GM21528 (cell line): ENCODE measurements around the gene CLEC4E.
"Not testable (repeated sequence)": the region's sequence is repeated elsewhere in the genome, so short reads cannot be mapped to it uniquely, and the experiment has no call there.

Experiments used
- ATAC-seq: cut with Tn5 transposase; IDR thresholded peaks from one replicate; pipeline ENCODE4 v1.9.1; 2021; ENCODE audit warnings: mild to moderate bottlenecking, moderate library complexity; ENCODE audit not compliant: unreplicated experiment, low FRiP score

Gene CLEC4E, protein sequence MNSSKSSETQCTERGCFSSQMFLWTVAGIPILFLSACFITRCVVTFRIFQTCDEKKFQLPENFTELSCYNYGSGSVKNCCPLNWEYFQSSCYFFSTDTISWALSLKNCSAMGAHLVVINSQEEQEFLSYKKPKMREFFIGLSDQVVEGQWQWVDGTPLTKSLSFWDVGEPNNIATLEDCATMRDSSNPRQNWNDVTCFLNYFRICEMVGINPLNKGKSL

DNA sequence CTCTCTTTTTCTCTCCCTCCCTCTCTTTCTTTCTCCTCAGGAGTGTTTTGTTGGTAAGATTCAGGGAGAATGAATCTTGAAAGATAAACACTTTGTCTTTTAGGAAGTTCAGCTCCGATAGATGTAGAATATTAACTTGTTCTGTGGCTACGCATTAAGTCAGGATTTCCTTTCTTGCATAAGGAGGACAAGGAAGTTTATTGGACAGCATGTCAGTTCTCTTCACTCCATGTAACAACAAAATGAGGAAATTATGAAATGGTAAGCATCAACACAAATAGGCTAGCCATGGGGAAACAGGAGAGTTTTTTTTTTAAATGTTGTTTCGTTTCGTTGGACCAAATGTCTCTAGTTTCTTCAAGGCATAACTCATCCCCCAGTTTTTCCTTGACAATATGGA lies at the start of gene CLEC4E:
Gene CLEC4E (minus strand): TSS at position 75 of the 400 bp plus-strand sequence. CDS start 108 bp downstream, outside the sequence.
- not testable (repeated sequence) for ATAC-seq

GRCh38 chr12:8589679-8590078 lies 49.0 kb upstream of the CLEC4E start:
- ATAC-seq = no peak

DNA sequence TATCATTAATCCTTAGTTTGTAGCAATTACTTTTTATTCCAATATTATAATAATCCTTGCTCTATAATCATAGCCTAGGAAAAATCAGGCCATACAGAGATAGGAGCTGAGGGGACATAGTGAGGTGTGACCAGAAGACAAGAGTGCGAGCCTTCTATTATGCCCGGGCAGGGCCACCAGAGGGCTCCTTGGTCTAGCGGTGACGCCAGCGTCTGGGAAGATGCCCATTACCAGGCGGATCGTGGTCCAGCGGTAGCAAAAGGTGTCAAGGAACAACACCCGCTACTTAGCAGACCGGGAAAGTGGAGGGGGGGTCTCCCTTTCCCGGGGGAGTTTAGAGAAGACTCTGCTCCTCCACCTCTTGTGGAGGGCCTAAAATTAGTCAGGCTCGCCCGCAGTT lies 43.8 kb upstream of the CLEC4E start:
- not testable (repeated sequence) for ATAC-seq

GRCh38 chr12:8584004-8584403 lies 43.3 kb upstream of the CLEC4E start:
- ATAC-seq = no peak

GRCh38 chr12:8581098-8581784 lies 40.5 kb upstream of the CLEC4E start:
- no peak for ATAC-seq

DNA sequence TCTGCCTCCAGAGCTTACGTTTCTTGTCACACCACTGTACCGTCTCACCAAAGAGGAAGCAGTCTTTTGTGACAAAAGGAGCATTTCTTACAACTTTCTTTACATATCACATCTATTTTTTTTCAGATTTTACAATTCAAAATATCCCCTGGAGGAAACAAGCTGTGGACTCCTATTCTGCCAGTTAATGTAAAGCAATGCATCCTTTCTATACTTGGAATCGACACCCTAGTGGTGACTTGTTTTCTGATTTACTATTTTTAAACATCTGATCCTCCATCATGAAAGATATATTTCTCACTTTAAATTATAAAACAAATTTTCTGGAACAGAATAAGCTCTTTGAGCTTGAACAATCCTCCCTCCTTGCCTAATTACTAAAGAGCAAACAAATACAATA lies 37.2 kb upstream of the CLEC4E start:
- ATAC-seq = no peak

DNA sequence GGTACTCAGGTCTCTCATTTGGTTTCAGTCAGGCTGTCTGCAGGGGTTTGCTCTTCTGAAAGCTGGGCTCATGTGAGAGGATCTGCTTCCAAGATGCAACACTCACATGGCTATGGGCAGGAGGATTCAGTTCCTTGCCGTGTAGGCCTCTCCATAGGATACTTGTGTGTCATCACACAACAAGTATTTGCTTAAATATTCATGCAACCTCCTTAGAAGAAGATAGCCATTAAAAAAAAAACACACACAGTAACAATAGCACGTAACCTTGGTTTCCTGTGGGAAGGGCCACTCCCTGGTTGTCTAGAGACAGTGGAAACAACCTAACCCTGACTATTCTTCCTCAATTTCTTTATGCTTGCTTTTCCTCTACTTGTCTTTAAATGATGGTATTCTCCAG lies 31.8 kb upstream of the CLEC4E start:
- no peak for ATAC-seq

DNA sequence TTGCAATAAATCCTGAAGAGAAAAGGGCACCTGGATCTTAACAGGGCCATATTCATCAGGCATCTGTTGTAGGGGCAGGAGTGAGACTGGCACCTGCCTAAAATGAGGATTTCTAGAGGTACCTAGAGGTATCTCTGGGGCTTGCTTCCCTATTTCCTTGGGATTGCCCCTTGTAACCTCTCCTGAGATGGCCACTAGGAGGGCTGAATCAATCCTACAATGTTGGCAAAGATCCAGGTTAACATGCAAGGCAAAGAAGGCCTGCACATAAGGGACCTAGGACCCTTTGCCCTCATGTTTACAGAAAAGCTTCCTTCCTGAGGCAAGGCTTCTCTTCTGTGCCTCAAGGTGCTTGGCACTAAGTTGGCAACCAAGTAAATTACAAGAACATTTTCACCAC lies 25.8 kb upstream of the CLEC4E start:
- ATAC-seq = no peak

- not testable (repeated sequence) for ATAC-seq
Observed at GRCh38 chr12:8566052-8566451, 25.3 kb upstream of the CLEC4E start.

DNA sequence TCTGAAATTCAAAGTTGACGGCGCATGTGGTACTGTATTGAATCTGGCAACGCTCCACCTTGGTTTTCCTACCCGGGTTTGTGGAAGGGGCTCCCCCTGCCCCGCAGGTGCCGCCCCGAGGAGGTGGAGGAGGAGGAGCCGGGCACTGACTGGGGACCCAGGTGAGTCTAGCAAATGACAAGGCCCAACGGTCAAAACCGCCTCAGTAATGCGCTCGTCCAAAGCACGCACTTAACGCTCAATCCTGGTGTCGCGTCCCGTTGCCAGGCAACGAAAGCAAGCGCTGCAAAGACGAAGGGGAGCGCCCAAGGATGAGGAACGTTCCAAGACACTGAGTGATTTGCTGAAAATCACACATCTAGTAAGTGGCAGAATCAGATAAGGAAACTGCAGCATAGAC lies 24.0 kb upstream of the CLEC4E start:
- ATAC-seq = no peak

GRCh38 chr12:8563356-8563755 lies 22.7 kb upstream of the CLEC4E start:
- ATAC-seq = no peak

DNA sequence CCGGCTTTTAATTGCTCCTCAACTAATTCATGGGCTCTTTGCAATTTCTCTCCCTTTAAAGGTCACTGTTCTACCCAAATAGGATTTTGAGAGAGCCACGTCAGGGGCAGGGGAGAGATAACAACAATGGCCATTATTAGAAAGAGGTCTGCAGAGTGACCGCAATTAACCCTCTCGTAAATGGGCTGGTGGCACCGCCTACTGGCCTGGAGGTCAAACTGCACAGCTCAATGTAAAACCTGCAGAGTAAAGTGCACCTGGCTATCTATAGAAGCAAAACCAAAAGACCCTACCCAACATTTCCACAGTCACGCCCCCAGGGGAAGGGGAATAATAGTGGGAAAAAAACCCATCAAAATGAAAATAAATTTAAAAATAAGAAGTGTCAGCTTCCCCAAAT lies 21.6 kb upstream of the CLEC4E start:
- no peak for ATAC-seq

DNA sequence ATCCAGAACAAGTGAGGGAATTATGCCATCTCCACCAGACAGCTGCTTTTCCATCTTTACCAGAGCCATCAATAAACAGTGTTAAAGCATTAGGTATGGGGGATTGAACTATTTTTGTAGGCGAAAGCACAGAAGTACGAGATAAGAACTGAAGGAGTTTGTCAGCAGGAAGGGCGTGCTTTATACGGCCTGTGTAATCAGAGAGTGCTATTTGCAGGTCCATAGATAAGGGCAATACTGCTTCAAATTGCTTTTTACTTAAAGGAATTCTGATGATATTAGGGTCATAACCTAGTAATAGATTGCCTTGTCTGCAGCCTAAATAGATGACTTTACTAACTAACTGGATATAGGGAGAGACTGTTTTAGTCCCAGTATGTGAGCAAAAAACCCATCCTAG lies 20.3 kb upstream of the CLEC4E start:
- no peak for ATAC-seq

- no peak for ATAC-seq
Observed at GRCh38 chr12:8559676-8560075, 19.0 kb upstream of the CLEC4E start.

GRCh38 chr12:8556531-8557097 lies 15.9 kb upstream of the CLEC4E start:
- no peak for ATAC-seq

DNA sequence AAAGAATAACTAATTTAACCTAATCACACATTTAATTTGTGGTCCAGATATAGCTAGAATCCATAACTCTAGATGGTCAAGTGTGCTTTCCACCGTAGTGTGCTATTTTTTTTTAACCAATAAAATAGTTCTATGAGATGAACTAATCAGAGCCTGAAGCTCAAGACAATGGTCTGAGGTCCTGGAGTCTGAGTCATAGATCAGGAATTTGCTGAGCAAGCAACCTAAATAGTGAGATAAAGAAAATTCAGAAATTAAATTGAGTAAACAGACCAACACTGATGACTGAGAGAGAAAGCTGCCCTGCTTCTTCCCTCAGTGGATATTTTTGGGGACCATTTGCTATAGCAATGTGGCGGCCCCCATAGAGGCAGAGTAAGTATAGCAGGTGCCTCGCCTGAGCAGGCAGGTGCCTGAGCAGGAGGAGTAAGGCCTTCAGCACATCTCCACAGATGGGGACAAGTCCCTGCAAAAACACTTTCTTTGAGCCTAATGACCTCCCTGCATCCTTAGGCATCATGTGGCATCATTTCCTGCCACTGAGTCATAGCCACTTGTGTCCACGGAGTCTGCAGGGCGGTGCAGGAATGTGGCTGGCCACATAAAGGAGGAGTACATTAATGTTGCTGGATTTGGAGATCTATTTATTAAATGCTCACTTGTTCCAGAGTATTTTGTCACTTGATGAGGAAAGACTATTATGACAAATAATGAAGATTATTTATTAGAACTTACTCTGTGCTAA lies 13.9 kb upstream of the CLEC4E start:
- no peak for ATAC-seq

- no peak for ATAC-seq
Observed at GRCh38 chr12:8553088-8553627, 12.5 kb upstream of the CLEC4E start.

DNA sequence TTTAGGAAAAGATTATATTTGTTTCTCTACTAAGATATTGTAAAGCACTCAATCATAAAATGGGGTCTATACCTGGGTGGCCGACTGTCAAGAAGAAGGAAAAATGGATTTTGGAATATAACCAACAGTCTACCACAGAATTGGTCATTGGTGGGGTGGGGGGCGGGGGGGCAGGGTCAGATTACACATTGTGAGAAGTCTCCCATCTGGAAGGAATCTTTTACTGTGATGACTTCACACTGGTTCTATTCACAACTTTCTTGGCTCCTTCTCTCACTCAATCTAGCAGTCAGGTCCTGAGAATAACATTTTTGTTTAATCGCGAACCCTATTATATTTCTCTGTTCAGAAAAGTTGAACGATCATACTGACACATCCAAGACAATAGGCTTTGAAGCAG lies 8.7 kb upstream of the CLEC4E start:
- ATAC-seq = no peak

- no peak for ATAC-seq
Observed at GRCh38 chr12:8548192-8548591, 7.5 kb upstream of the CLEC4E start.

DNA sequence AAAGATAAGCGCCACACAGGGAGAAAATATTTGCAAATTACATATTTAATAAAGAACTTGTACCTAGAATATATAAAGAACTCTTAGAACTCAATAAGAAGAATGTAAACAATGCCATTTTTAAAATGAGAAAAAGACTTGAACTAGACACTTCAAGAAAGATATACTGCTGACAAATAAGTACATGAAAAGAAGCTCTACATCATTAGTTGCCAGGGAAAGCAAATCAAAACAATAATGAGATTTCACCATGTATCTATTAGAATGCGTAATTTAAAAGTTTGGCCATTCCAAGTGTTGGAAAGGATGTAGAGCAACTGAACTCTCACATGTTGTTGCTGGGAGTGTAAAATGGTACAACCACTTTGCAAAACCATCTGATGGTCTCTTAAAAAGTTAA lies 6.9 kb upstream of the CLEC4E start:
- no peak for ATAC-seq

- ATAC-seq = no peak
Observed at GRCh38 chr12:8546591-8546990, 5.9 kb upstream of the CLEC4E start.
